Skeletal muscle cell (primary cell): ENCODE measurements around the gene NFIX.

Experiments used
- DNase-seq: peaks from one replicate; pipeline ENCODE4 v3.0.0-alpha.2; 2010; ENCODE audit warnings: low read depth
- H3K4me3 ChIP-seq: 2 replicates; pipeline ENCODE4 v1.5.1; 2011; ENCODE audit warnings: low read depth, mild to moderate bottlenecking, control low read depth, low read length, moderate library complexity

Gene NFIX

GRCh38 chr19:13109361-13110098 lies 114.3 kb downstream of the NFIX start:
- no peak overlapping the region for H3K4me3 ChIP-seq
- DNase-seq, result no peak

GRCh38 chr19:13110099-13110610 lies 114.9 kb downstream of the NFIX start:
- no peak overlapping the region for H3K4me3 ChIP-seq
- no peak for DNase-seq

GRCh38 chr19:13112555-13112954 lies 117.3 kb downstream of the NFIX start:
- DNase-seq, result no peak
- no peak overlapping the region for H3K4me3 ChIP-seq

GRCh38 chr19:13115936-13116281 lies 120.6 kb downstream of the NFIX start:
- peak overlapping the region; percentile 84 for H3K4me3 ChIP-seq

GRCh38 chr19:13116282-13117175 lies 121.3 kb downstream of the NFIX start, which contains the start of gene TRMT1:
Gene TRMT1, minus strand, starts transcription at chr19:13116740. Its CDS starts 341 bp downstream, at chr19:13116399.
- peak within 1 kb of the TSS; percentile 84 for H3K4me3 ChIP-seq
- peak; percentile 70 for DNase-seq

More at GRCh38 chr19:13115936-13116281, 120.6 kb downstream of the NFIX start:
- DNase-seq, result no peak

GRCh38 chr19:13117176-13117771 lies 122.0 kb downstream of the NFIX start:
- peak overlapping the region; percentile 84 for H3K4me3 ChIP-seq
- DNase-seq, result no peak

- peak; percentile 54 for DNase-seq
- peak within 1 kb of the TSS; percentile 96 for H3K4me3 ChIP-seq
These were observed 122.6 kb downstream of the NFIX start, which contains the start of gene NACC1 for GRCh38 chr19:13117772-13118423. Gene NACC1, plus strand, starts transcription at chr19:13118264. Its CDS starts 16,944 bp downstream, at chr19:13135208.

- no peak for DNase-seq
- H3K4me3 ChIP-seq, result peak overlapping the region; percentile 96
These were observed 123.3 kb downstream of the NFIX start for GRCh38 chr19:13118424-13119193.

GRCh38 chr19:13119627-13120026 lies 124.4 kb downstream of the NFIX start:
- H3K4me3 ChIP-seq, result peak overlapping the region; percentile 96
- no peak for DNase-seq

GRCh38 chr19:13120031-13120430 lies 124.8 kb downstream of the NFIX start:
- DNase-seq, result no peak
- H3K4me3 ChIP-seq, result peak overlapping the region; percentile 96

GRCh38 chr19:13120817-13121216 lies 125.5 kb downstream of the NFIX start:
- H3K4me3 ChIP-seq, result no peak overlapping the region
- DNase-seq, result no peak

- H3K4me3 ChIP-seq, result no peak overlapping the region
- DNase-seq, result no peak
These were observed 126.4 kb downstream of the NFIX start for GRCh38 chr19:13121551-13122274.

- no peak for DNase-seq
- H3K4me3 ChIP-seq, result no peak overlapping the region
These were observed 127.1 kb downstream of the NFIX start for GRCh38 chr19:13122275-13122878.

GRCh38 chr19:13122980-13123957 lies 128.0 kb downstream of the NFIX start:
- no peak for DNase-seq
- no peak overlapping the region for H3K4me3 ChIP-seq

GRCh38 chr19:13127051-13127450 lies 131.8 kb downstream of the NFIX start:
- DNase-seq, result no peak

GRCh38 chr19:13127811-13128575 lies 132.7 kb downstream of the NFIX start:
- no peak for DNase-seq
- no peak overlapping the region for H3K4me3 ChIP-seq

More at GRCh38 chr19:13127051-13127450, 131.8 kb downstream of the NFIX start:
- H3K4me3 ChIP-seq, result no peak overlapping the region
